ENCODE data around the gene EXOC6.

GRCh38 chr10:92848037-92848440 is 281 bp upstream of the EXOC6 start:
- no peak for TF ChIP-seq GATA2 (IDR thresholded peaks at IDR 0.05; ENCODE audit: low read depth, low read length)
- no peak for TF ChIP-seq GATA3 (IDR thresholded peaks at IDR 0.05; ENCODE audit: low read depth, low read length)
